LNCaP clone FGC (cell line): Measurements from ENCODE around the gene RPL22.

ENCODE experiments used
- DNase-seq: peaks from one replicate; pipeline ENCODE4 v3.0.0-alpha.2; 2011; ENCODE audit warnings: low read depth
- H3K4me3 ChIP-seq: 2 replicates; pipeline ENCODE4 v1.5.1; 2011; ENCODE audit warnings: mild to moderate bottlenecking, low read depth, low read length, control low read depth
- CTCF ChIP-seq: IDR thresholded peaks from 2 replicates; pipeline ENCODE4 v1.5.1; 2012; ENCODE audit warnings: mild to moderate bottlenecking; ENCODE audit not compliant: control insufficient read depth, insufficient read depth; ENCODE audit errors: extremely low read depth

RPL22 gene

GRCh38 chr1:6165441-6165985, 33.9 kb downstream of the RPL22 start:
- TF ChIP-seq CTCF, result no peak
- no peak overlapping the region for H3K4me3 ChIP-seq
- DNase-seq, result no peak

DNA sequence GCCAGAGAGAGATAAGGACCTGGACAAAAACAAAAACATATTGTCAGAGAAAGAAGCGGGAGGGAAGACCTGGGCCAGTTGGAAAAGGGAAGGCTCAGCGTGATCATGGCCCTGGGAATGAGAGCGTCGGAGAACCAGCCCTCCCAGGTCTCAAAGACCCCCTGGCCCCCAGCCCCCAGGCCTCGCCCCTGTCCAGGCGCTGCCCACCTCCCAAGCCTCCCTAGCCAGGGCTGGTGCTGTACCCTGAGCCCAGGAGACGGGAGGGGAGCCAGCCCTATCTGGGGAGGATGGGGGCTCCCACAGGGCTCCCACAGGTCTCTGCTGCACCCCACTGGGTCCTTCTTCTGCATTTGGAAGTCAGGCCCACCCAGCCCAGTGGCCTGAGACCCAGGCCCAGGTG, 34.4 kb downstream of the RPL22 start:
- no peak for TF ChIP-seq CTCF
- H3K4me3 ChIP-seq, result no peak overlapping the region
- no peak for DNase-seq

GRCh38 chr1:6163973-6164617, 35.3 kb downstream of the RPL22 start:
- no peak for TF ChIP-seq CTCF
- no peak overlapping the region for H3K4me3 ChIP-seq

GRCh38 chr1:6163191-6163972, 36.0 kb downstream of the RPL22 start:
- H3K4me3 ChIP-seq, result no peak overlapping the region
- DNase-seq, result no peak
- TF ChIP-seq CTCF, result no peak

More at GRCh38 chr1:6163973-6164617, 35.3 kb downstream of the RPL22 start:
- DNase-seq, result no peak

DNA sequence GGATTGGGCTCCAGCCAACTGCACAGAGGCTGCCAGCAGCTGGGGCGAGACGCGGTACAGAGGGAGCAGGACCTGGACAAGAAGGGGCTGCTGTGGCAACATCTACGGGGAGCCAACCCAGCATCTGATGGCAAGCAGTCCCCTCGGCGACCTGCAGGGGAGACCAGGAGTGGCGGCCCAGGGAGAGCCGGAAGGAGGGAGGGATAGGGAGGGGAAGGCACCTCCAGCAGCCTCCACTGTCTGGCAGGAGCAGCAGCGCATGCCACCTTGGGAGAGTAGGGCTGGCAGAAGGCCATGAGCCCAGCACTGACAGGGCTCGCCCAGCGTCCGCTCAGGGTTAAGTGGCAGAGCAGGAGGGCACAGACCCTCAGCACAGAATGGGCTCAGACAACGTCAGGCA, 36.6 kb downstream of the RPL22 start:
- no peak for DNase-seq
- no peak overlapping the region for H3K4me3 ChIP-seq
- TF ChIP-seq CTCF, result no peak

GRCh38 chr1:6162341-6162740, 37.1 kb downstream of the RPL22 start:
- DNase-seq, result no peak
- H3K4me3 ChIP-seq, result no peak overlapping the region
- TF ChIP-seq CTCF, result no peak
